Measurements from ENCODE around the gene UPK3A. TPM values are rescaled to one million over a fixed set of nuclear protein-coding genes. Genes with fewer than 3 reads are reported as not detected.
A peak's percentile ranks its signal among the peaks of the same experiment; 100 is the strongest.

Gene UPK3A
- not detected for total RNA-seq

- DNase-seq (ENCODE audit: extremely low spot score) = no peak
- H3K4me1 ChIP-seq = peaks cover 13 to 30% (median 22%) of the 10 kb centered on the region in 4 donors
- H3K27ac ChIP-seq (replicated peaks in 1 of 4) = no peak within 1 kb of the TSS
- H3K36me3 ChIP-seq = no peaks in the 10 kb centered on the region
- no peak for TF ChIP-seq EP300 (IDR thresholded peaks at IDR 0.05)
- no peak for TF ChIP-seq POLR2AphosphoS5 (IDR thresholded peaks at IDR 0.05)
- TF ChIP-seq POLR2A (IDR thresholded peaks at IDR 0.05; ENCODE audit: low read depth) = no peak
- no peak for TF ChIP-seq CTCF (IDR thresholded peaks at IDR 0.05)
- no peaks in the 10 kb centered on the region for H3K9me3 ChIP-seq
- intact Hi-C loops (cut with DNase I) = no loop called here
- 20% methylated on average over 4 of the region's 46 CpGs for WGBS
- H3K27me3 ChIP-seq = peaks cover 0 to 31% (median 3%) of the 10 kb centered on the region in 4 donors
- H3K4me3 ChIP-seq = peak within 1 kb of the TSS; percentile 39 to 51 (median 44)
These were observed at the start of gene UPK3A for GRCh38 chr22:45284705-45285262. UPK3A (plus strand) TSS chr22:45284949; CDS start chr22:45285014, 65 bp downstream.

- no peak for DNase-seq (ENCODE audit: extremely low spot score)
- Histone ChIP-seq H3K4me3 (no peak overlapping the region), H3K27ac (replicated peaks in 1 of 4) (peak overlapping the region in 2 of 4 donors; percentile 27 to 30), H3K9me3 (no peaks in the 10 kb centered on the region), H3K36me3 (peaks cover 0 to 23% (median 12%) of the 10 kb centered on the region in 4 donors), H3K27me3 (no peaks in the 10 kb centered on the region), H3K4me1 (peaks cover 9 to 51% (median 28%) of the 10 kb centered on the region in 4 donors)
- TF ChIP-seq EP300 (IDR thresholded peaks at IDR 0.05) = no peak
- no peak for TF ChIP-seq POLR2AphosphoS5 (IDR thresholded peaks at IDR 0.05)
- no peak for TF ChIP-seq CTCF (IDR thresholded peaks at IDR 0.05)
- no peak for TF ChIP-seq POLR2A (IDR thresholded peaks at IDR 0.05; ENCODE audit: low read depth)
- 76% methylated on average over 18 of the region's 23 CpGs for WGBS
- intact Hi-C loops (cut with DNase I) = no loop called here
These were observed 49.5 kb upstream of the UPK3A start for GRCh38 chr22:45235101-45235777.

GRCh38 chr22:45235851-45236342 lies 48.9 kb upstream of the UPK3A start:
- Histone ChIP-seq H3K9me3 (no peaks in the 10 kb centered on the region), H3K27me3 (no peaks in the 10 kb centered on the region), H3K4me1 (peaks cover 10 to 54% (median 30%) of the 10 kb centered on the region in 4 donors), H3K4me3 (no peak overlapping the region), H3K27ac (replicated peaks in 1 of 4) (no peak overlapping the region), H3K36me3 (peaks cover 0 to 23% (median 12%) of the 10 kb centered on the region in 4 donors)
- TF ChIP-seq POLR2A (IDR thresholded peaks at IDR 0.05; ENCODE audit: low read depth) = no peak
- no peak for TF ChIP-seq POLR2AphosphoS5 (IDR thresholded peaks at IDR 0.05)
- TF ChIP-seq CTCF (IDR thresholded peaks at IDR 0.05) = no peak
- no peak for TF ChIP-seq EP300 (IDR thresholded peaks at IDR 0.05)
- intact Hi-C loops (cut with DNase I) = no loop called here
- 89% methylated on average over 17 of the region's 20 CpGs for WGBS
- no peak for DNase-seq (ENCODE audit: extremely low spot score)

GRCh38 chr22:45237065-45237990 lies 47.4 kb upstream of the UPK3A start:
- Histone ChIP-seq H3K4me3 (no peak overlapping the region), H3K27me3 (no peaks in the 10 kb centered on the region), H3K9me3 (no peaks in the 10 kb centered on the region), H3K36me3 (peaks cover 0 to 23% (median 12%) of the 10 kb centered on the region in 4 donors), H3K4me1 (peaks cover 13 to 62% (median 36%) of the 10 kb centered on the region in 4 donors), H3K27ac (replicated peaks in 1 of 4) (no peak overlapping the region)
- TF ChIP-seq EP300 (IDR thresholded peaks at IDR 0.05) (no peak), CTCF (IDR thresholded peaks at IDR 0.05) (no peak), POLR2A (IDR thresholded peaks at IDR 0.05; ENCODE audit: low read depth) (no peak), POLR2AphosphoS5 (IDR thresholded peaks at IDR 0.05) (no peak)
- 90% methylated on average over 14 of the region's 15 CpGs for whole genome bisulfite sequencing
- DNase-seq (ENCODE audit: extremely low spot score) = no peak
- intact Hi-C loops (cut with DNase I) = no loop called here
